WTC11 (cell line): ENCODE data around the gene DNAAF1.
"Not testable (repeated sequence)": the region's sequence is repeated elsewhere in the genome, so short reads cannot be mapped to it uniquely, and the experiment has no call there.

ENCODE experiments used
- ESRRA ChIP-seq: sonication (generic); formaldehyde crosslinking; IDR thresholded peaks from 2 replicates; pipeline ENCODE4 v1.8.1; 2022; ENCODE audit warnings: mild to moderate bottlenecking, missing genetic modification reagents, borderline replicate concordance
- FOXP1 ChIP-seq: sonication (generic); formaldehyde crosslinking; IDR thresholded peaks from 2 replicates; pipeline ENCODE4 v1.8.0; 2022; ENCODE audit warnings: missing genetic modification reagents, mild to moderate bottlenecking, moderate library complexity, borderline replicate concordance
- MXD4 ChIP-seq: fragments of 250-450 bp; sonication (Bioruptor Pico); IDR thresholded peaks from 2 replicates; pipeline ENCODE4 v1.8.0; 2021; ENCODE audit warnings: mild to moderate bottlenecking, moderate library complexity, borderline replicate concordance
- NR3C1 ChIP-seq: sonication (generic); formaldehyde crosslinking; conservative IDR thresholded peaks from 2 replicates; pipeline ENCODE4 v1.8.1; 2023; ENCODE audit warnings: low read depth, mild to moderate bottlenecking, missing genetic modification reagents
- SMAD3 ChIP-seq: sonication (generic); formaldehyde crosslinking; IDR thresholded peaks from 2 replicates; pipeline ENCODE4 v1.8.0; 2022; ENCODE audit warnings: missing genetic modification reagents, mild to moderate bottlenecking, borderline replicate concordance
- ZBTB21 ChIP-seq: sonication (generic); formaldehyde crosslinking; IDR thresholded peaks from 2 replicates; pipeline ENCODE4 v1.8.1; 2023; ENCODE audit warnings: mild to moderate bottlenecking, missing genetic modification reagents, borderline replicate concordance
- ZNF138 ChIP-seq: sonication (generic); formaldehyde crosslinking; conservative IDR thresholded peaks from 2 replicates; pipeline ENCODE4 v1.8.1; 2022; ENCODE audit warnings: mild to moderate bottlenecking, moderate library complexity, missing genetic modification reagents
- TF ChIP-seq, protein P1 (sequence below): fragments of 200-600 bp; IDR thresholded peaks from 2 replicates; pipeline ENCODE4 v1.8.0; 2022; ENCODE audit warnings: antibody characterized with exemption
- TF ChIP-seq, protein P2 (sequence below): sonication (generic); formaldehyde crosslinking; IDR thresholded peaks from 2 replicates; pipeline ENCODE4 v1.8.1; 2023; ENCODE audit warnings: mild to moderate bottlenecking, missing genetic modification reagents, borderline replicate concordance
- TF ChIP-seq, protein P3 (sequence below): sonication (generic); formaldehyde crosslinking; IDR thresholded peaks from 2 replicates; pipeline ENCODE4 v1.8.0; 2022; ENCODE audit warnings: mild to moderate bottlenecking, missing genetic modification reagents

DNA sequence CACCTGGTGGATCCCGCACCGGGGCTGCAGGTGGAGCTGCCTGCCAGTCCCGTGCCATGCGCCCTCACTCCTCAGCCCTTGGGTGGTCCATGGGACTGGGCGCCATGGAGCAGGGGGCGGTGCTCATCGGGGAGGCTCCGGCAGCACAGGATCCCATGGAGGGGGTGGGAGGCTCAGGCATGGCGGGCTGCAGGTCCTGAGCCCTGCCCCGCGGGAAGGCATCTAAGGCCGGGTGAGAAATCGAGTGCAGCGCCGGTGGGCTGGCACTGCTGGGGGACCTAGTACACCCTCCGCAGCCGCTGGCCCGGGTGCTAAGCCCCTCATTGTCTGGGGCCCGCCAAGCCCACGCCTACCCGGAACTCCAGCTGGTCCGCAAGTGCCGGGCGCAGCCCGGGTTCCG is 59.4 kb downstream of the DNAAF1 start:
- TF ChIP-seq, protein P1, sequence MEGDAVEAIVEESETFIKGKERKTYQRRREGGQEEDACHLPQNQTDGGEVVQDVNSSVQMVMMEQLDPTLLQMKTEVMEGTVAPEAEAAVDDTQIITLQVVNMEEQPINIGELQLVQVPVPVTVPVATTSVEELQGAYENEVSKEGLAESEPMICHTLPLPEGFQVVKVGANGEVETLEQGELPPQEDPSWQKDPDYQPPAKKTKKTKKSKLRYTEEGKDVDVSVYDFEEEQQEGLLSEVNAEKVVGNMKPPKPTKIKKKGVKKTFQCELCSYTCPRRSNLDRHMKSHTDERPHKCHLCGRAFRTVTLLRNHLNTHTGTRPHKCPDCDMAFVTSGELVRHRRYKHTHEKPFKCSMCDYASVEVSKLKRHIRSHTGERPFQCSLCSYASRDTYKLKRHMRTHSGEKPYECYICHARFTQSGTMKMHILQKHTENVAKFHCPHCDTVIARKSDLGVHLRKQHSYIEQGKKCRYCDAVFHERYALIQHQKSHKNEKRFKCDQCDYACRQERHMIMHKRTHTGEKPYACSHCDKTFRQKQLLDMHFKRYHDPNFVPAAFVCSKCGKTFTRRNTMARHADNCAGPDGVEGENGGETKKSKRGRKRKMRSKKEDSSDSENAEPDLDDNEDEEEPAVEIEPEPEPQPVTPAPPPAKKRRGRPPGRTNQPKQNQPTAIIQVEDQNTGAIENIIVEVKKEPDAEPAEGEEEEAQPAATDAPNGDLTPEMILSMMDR, result not testable (repeated sequence)
- not testable (repeated sequence) for TF ChIP-seq SMAD3 (CRISPR knock-in tag); NR3C1 (CRISPR knock-in tag); ESRRA (CRISPR knock-in tag); ZBTB21 (CRISPR knock-in tag); FOXP1; ZNF138; MXD4 (CRISPR knock-in tag)
- TF ChIP-seq, protein P2, sequence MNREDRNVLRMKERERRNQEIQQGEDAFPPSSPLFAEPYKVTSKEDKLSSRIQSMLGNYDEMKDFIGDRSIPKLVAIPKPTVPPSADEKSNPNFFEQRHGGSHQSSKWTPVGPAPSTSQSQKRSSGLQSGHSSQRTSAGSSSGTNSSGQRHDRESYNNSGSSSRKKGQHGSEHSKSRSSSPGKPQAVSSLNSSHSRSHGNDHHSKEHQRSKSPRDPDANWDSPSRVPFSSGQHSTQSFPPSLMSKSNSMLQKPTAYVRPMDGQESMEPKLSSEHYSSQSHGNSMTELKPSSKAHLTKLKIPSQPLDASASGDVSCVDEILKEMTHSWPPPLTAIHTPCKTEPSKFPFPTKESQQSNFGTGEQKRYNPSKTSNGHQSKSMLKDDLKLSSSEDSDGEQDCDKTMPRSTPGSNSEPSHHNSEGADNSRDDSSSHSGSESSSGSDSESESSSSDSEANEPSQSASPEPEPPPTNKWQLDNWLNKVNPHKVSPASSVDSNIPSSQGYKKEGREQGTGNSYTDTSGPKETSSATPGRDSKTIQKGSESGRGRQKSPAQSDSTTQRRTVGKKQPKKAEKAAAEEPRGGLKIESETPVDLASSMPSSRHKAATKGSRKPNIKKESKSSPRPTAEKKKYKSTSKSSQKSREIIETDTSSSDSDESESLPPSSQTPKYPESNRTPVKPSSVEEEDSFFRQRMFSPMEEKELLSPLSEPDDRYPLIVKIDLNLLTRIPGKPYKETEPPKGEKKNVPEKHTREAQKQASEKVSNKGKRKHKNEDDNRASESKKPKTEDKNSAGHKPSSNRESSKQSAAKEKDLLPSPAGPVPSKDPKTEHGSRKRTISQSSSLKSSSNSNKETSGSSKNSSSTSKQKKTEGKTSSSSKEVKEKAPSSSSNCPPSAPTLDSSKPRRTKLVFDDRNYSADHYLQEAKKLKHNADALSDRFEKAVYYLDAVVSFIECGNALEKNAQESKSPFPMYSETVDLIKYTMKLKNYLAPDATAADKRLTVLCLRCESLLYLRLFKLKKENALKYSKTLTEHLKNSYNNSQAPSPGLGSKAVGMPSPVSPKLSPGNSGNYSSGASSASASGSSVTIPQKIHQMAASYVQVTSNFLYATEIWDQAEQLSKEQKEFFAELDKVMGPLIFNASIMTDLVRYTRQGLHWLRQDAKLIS, result not testable (repeated sequence)
- TF ChIP-seq, protein P3, sequence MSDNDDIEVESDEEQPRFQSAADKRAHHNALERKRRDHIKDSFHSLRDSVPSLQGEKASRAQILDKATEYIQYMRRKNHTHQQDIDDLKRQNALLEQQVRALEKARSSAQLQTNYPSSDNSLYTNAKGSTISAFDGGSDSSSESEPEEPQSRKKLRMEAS (CRISPR knock-in tag), result not testable (repeated sequence)
